GM12801 (cell line): ENCODE data around the gene CFAP68.
A peak's percentile ranks its signal among the peaks of the same experiment; 100 is the strongest.

Experiments used
- CTCF ChIP-seq: IDR thresholded peaks from one replicate; pipeline ENCODE4 v1.5.1; 2011; ENCODE audit warnings: control low read depth; ENCODE audit not compliant: insufficient read length; ENCODE audit errors: extremely low read depth

The CFAP68 gene

DNA sequence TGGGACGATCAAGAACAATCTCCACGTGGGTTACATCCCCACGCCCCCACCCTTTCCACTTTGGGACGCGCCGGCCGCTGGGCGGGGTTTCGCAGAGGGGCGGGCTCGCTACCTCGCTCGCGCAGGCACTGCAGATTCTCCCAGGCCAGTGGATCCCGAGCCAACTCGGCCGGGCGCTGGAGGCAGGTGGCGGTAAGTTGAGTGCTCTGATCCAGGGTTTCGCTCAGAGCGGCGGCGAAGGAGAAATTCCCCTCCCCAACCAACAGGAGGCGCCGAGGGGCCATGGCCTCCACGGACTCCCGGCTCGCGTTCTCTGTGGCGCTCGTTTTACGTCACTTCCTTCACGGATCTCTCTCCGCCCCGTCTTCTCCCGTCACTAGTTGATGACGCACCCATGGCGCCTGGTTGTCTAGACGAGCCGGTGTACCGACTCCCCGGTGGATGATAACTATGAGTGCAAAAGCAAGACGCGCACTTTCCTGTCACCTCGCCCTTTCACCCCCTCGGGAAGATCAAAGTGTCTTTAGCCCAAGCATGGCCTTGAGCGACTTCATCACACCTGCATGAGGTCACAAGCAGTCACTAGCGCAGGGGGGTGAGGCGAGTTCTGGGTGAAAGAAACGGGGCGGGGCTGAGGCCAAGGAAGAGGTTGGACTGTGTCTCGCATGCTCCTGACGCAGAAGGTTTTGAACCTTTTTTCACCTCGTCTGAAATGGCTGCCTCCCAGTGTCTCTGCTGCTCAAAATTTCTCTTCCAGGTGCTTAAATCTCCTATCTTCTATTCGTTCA lies at the start of gene CFAP68, which contains the start of gene FDXACB1:
CFAP68 (plus strand) TSS at position 693 of the 788 bp plus-strand sequence; CDS start at position 713, 20 bp downstream.
FDXACB1 (minus strand) TSS at position 317 of the 788 bp plus-strand sequence; CDS start at position 284, 33 bp downstream.
- peak; percentile 32 for TF ChIP-seq CTCF

GRCh38 chr11:111833524-111833923 lies 45.8 kb upstream of the CFAP68 start:
- no peak for TF ChIP-seq CTCF

- TF ChIP-seq CTCF = no peak
Measured at GRCh38 chr11:111834432-111835163, 44.7 kb upstream of the CFAP68 start.

DNA sequence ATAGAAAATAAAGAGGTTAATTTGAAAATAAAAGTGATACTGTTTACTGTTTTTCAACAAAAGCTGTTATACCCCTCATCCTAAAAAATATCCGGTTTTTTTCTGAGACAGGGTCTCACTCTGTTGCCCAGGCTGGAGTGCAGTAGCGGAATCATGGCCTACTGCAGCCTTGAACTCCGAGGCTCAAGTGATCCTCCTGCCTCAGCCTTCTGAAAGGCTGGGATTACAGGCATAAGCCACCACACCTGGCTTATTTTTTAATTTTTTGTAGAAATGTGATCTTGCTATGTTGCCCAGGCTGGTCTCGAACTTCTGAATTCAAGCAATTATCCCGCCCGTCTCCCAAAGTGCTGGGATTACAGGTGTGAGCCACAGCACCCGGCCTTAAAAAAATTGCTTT lies 43.7 kb upstream of the CFAP68 start:
- no peak for TF ChIP-seq CTCF

DNA sequence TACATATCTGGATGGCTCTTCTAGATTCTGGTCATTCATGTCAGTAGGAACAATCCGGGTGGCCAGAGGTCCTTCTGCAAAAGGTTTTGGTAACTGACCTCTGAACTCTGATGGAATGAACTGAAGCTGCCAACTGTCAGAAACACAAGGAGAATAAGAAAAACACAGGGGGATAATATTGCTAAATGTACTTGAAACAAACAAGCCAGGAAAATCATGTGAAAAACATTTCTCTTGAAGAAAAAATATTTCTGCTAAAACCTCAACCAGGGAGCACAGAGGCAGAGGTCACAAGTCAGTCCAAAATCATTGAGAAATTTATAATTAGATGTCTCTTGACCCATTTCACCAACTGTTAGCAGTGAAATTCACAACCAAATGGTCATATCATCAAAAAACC lies 43.2 kb upstream of the CFAP68 start:
- TF ChIP-seq CTCF = no peak

- TF ChIP-seq CTCF = no peak
Measured at GRCh38 chr11:111836721-111837120, 42.6 kb upstream of the CFAP68 start.

DNA sequence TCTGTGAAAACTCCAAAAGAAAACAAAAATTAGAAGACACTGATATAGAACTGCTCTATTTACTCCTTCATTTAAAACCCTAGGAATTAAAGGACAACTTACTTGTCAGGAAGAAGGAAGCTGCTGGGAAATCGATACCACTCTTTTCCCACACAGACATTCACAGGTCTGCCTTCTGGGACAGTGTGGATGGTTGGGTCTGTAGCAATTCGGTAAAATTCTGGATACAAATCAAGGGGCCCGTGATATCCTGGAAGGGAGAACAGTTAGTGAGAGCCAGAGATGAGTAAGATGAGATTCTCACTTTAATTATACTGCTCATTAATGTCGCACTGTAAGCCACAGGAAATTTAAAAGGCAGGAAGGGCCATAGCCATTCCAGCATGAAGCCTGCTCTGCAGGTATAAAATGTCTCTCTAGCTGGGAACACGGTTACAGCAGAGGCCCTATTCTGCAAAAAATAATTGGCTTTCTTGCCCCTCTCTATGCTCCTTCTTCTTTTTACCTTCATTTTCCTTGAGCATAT lies 41.9 kb upstream of the CFAP68 start:
- no peak for TF ChIP-seq CTCF
